Colonic mucosa (tissue), 4 donors: Measurements from ENCODE around the gene TSPAN4. TPM values are rescaled to one million over a fixed set of nuclear protein-coding genes. Genes with fewer than 3 reads are reported as not detected.

ENCODE experiments used
- DNase-seq: peaks from one replicate; pipeline ENCODE4 v3.0.0-alpha.2; 2020
- H3K27ac ChIP-seq: fragments of 200-600 bp; one replicate; pipeline ENCODE4 v1.8.0; 2021
- H3K27me3 ChIP-seq: fragments of 200-600 bp; one replicate; pipeline ENCODE4 v1.8.0; 2021
- H3K36me3 ChIP-seq: fragments of 200-600 bp; one replicate; pipeline ENCODE4 v1.8.0; 2021
- H3K4me1 ChIP-seq: fragments of 200-600 bp; one replicate; pipeline ENCODE4 v1.8.0; 2021; ENCODE audit warnings: mild to moderate bottlenecking
- H3K4me3 ChIP-seq: fragments of 200-600 bp; one replicate; pipeline ENCODE4 v1.8.0; 2021
- H3K9ac ChIP-seq, 2 donors: one replicate each; pipeline ENCODE4 v1.7.0; 2013; ENCODE audit warnings: control low read depth in 2 of 2, low read depth in 2 of 2, low read length in 2 of 2
- H3K9me3 ChIP-seq: fragments of 200-600 bp; one replicate; pipeline ENCODE4 v1.8.0; 2021
- CTCF ChIP-seq: fragments of 200-600 bp; IDR thresholded peaks from one replicate; pipeline ENCODE4 v1.8.0; 2022; ENCODE audit warnings: antibody characterized with exemption, mild to moderate bottlenecking
- intact Hi-C: fragments of 100-400 bp; cut with DNase I; formaldehyde crosslinking; loops from one replicate; pipeline ENCODE4 v1.14.1; 2022
- total RNA-seq, 2 donors: library from RNA; stranded (reverse); fragmentation: NEBNext Ultra II Directional in 1 of 2; extraction: Animal tissue kit (Norgen Biotek cat#: 25700) in 1 of 2; gene quantifications; one replicate each; pipeline ENCODE4 v1.2.1, GENCODE V29; 2021
- donor health status: healthy.
- donor health status: DM: no; HTN: no; CAD: no.
- donor health status: DM: no; HTN: no; CAD: no.

Gene TSPAN4
- total RNA-seq, 2 donors from 2014 or later = 12.1 to 12.7 TPM

GRCh38 chr11:795634-796564, 46.8 kb upstream of the TSPAN4 start:
- Histone ChIP-seq H3K27ac (peak overlapping the region; percentile 80), H3K27me3 (no peaks in the 10 kb centered on the region), H3K9me3 (no peaks in the 10 kb centered on the region), H3K9ac (peak overlapping the region; percentile 85 to 86), H3K4me3 (peak overlapping the region; percentile 92), H3K4me1 (peaks cover 7% of the 10 kb centered on the region), H3K36me3 (no peaks in the 10 kb centered on the region)
- TF ChIP-seq CTCF = no peak
- intact Hi-C loops = no loop called here
- DNase-seq = peak; percentile 78

- Histone ChIP-seq H3K4me1 (peaks cover 7% of the 10 kb centered on the region), H3K4me3 (peak overlapping the region; percentile 92), H3K27me3 (no peaks in the 10 kb centered on the region), H3K9ac (peak overlapping the region; percentile 75 to 86), H3K36me3 (no peaks in the 10 kb centered on the region), H3K27ac (peak overlapping the region; percentile 80), H3K9me3 (no peaks in the 10 kb centered on the region)
- TF ChIP-seq CTCF = no peak
- peak; percentile 62 for DNase-seq
- intact Hi-C loops = no loop called here
These were observed 45.9 kb upstream of the TSPAN4 start for GRCh38 chr11:796565-797295.

- Histone ChIP-seq H3K9ac (peak overlapping the region; percentile 75 to 86), H3K4me3 (peak overlapping the region; percentile 92), H3K27me3 (no peaks in the 10 kb centered on the region), H3K27ac (peak overlapping the region; percentile 80), H3K9me3 (no peaks in the 10 kb centered on the region), H3K4me1 (peaks cover 7% of the 10 kb centered on the region), H3K36me3 (no peaks in the 10 kb centered on the region)
- TF ChIP-seq CTCF = no peak
- peak; percentile 84 for DNase-seq
- intact Hi-C loops = no loop called here
These were observed 45.2 kb upstream of the TSPAN4 start for GRCh38 chr11:797296-798092.

- H3K4me3 ChIP-seq = peak within 1 kb of the TSS; percentile 92
- intact Hi-C loops = no loop called here
- H3K9ac ChIP-seq = peak within 1 kb of the TSS; percentile 75 to 86
- peak within 1 kb of the TSS; percentile 80 for H3K27ac ChIP-seq
- TF ChIP-seq CTCF = peak; percentile 66
- DNase-seq = peak; percentile 83
- no peaks in the 10 kb centered on the region for H3K9me3 ChIP-seq
- H3K36me3 ChIP-seq = no peaks in the 10 kb centered on the region
- H3K27me3 ChIP-seq = no peaks in the 10 kb centered on the region
- peaks cover 7% of the 10 kb centered on the region for H3K4me1 ChIP-seq
These were observed 44.4 kb upstream of the TSPAN4 start, which contains the start of gene SLC25A22 for GRCh38 chr11:798093-798713. Gene SLC25A22, minus strand, starts transcription at chr11:798281. Its CDS starts 3,275 bp downstream, at chr11:795006.
